Kidney epithelial cell (primary cell): ENCODE data around the gene PTPRD. TPM values are rescaled to one million over a fixed set of nuclear protein-coding genes. Genes with fewer than 3 reads are reported as not detected.

Experiments used
- DNase-seq: peaks from one replicate; pipeline ENCODE4 v3.0.0-alpha.2; 2010; ENCODE audit warnings: low read depth
- H3K27me3 ChIP-seq: 2 replicates; pipeline ENCODE4 v1.6.0; 2011; ENCODE audit warnings: low read length; ENCODE audit not compliant: control insufficient read depth, insufficient read depth
- H3K36me3 ChIP-seq: 2 replicates; pipeline ENCODE4 v1.5.1; 2011; ENCODE audit warnings: low read length; ENCODE audit not compliant: control insufficient read depth, insufficient read depth
- H3K4me3 ChIP-seq: 2 replicates; pipeline ENCODE4 v1.5.1; 2011; ENCODE audit warnings: low read depth, mild to moderate bottlenecking, control low read depth, low read length
- CTCF ChIP-seq: IDR thresholded peaks from 2 replicates; pipeline ENCODE4 v1.5.1; 2011; ENCODE audit warnings: mild to moderate bottlenecking, moderate library complexity, low read length, control low read depth, inconsistent platforms; ENCODE audit not compliant: insufficient read depth, poor library complexity, severe bottlenecking
- total RNA-seq: library from RNA; depleted of rRNA; stranded (reverse); fragments of >200 nt; gene quantifications from 2 replicates; pipeline ENCODE4 v1.2.3, GENCODE V29; 2015

PTPRD gene
- total RNA-seq, 1 donor from 2014 or later: 18.8 TPM

GRCh38 chr9:8732367-8733075, 1880.3 kb downstream of the PTPRD start:
- Histone ChIP-seq H3K27me3 (no peaks in the 10 kb centered on the region), H3K36me3 (no peaks in the 10 kb centered on the region), H3K4me3 (no peak overlapping the region)
- no peak for DNase-seq
- TF ChIP-seq CTCF: no peak

GRCh38 chr9:8730618-8731017, 1882.2 kb downstream of the PTPRD start:
- no peaks in the 10 kb centered on the region for H3K27me3 ChIP-seq
- H3K4me3 ChIP-seq: no peak overlapping the region
- DNase-seq: no peak
- no peaks in the 10 kb centered on the region for H3K36me3 ChIP-seq
- no peak for TF ChIP-seq CTCF

DNA sequence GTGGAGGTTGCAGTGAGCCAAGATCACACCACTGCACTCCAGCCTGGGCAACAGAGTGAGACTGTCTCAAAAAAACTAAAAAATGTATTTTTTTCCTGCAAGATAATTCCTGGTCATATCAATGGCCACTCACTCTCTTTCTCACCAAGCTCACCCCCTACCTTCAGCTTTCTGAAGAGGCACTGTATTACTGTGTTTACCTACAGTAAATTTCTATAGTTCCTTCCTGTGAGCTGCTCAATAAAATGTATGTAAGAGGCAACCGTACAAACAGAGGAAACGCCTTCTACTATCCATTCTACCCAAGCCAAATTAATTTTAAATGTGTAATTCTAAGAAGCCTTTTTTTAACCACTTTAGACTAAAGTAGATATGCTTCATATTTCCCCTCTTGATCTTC, 1883.9 kb downstream of the PTPRD start:
- Histone ChIP-seq H3K27me3 (no peaks in the 10 kb centered on the region), H3K4me3 (no peak overlapping the region), H3K36me3 (no peaks in the 10 kb centered on the region)
- DNase-seq: no peak
- no peak for TF ChIP-seq CTCF

GRCh38 chr9:8727191-8727590, 1885.6 kb downstream of the PTPRD start:
- DNase-seq: no peak
- H3K36me3 ChIP-seq: no peaks in the 10 kb centered on the region
- H3K27me3 ChIP-seq: no peaks in the 10 kb centered on the region
- no peak overlapping the region for H3K4me3 ChIP-seq
- no peak for TF ChIP-seq CTCF

DNA sequence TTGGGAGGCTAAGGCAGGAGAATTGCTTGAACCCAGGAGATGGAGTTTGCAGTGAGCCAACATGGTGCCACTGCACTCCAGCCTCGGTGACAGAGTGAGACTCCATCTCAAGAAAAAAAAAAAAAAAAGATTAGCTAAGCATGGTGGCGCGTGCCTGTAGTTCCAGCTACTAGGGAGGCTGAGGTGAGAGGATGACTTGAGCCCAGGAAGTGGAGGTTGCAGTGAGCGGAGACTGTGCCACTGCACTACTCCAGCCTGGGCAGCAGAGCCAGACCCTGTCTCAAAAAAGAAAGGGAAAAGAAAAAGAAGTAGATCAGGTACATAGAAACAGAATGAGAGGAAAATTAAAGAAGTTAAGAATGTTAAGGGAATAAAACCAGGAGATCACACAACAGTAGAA, 1886.1 kb downstream of the PTPRD start:
- no peaks in the 10 kb centered on the region for H3K27me3 ChIP-seq
- H3K36me3 ChIP-seq: no peaks in the 10 kb centered on the region
- DNase-seq: no peak
- no peak for TF ChIP-seq CTCF
- no peak overlapping the region for H3K4me3 ChIP-seq

DNA sequence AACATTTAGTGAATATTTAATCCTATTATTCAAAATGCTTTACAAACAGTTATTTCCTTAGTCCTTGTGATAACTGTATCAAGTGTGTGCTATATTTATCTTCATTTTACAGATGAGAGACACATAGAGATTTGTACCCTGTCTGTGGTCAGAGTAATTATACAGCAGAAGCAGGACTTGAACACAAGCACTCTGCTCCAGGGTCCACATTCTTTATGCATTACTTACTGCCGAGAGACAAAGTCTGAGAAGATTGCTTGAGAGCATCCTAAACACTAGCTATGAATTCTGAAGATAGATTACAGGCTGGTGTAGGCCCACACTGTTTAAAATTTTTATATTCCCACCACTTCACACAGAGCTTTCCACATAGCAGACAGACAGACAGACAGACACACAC, 1887.2 kb downstream of the PTPRD start:
- no peak for TF ChIP-seq CTCF
- no peaks in the 10 kb centered on the region for H3K36me3 ChIP-seq
- DNase-seq: no peak
- no peak overlapping the region for H3K4me3 ChIP-seq
- no peaks in the 10 kb centered on the region for H3K27me3 ChIP-seq
